ENCODE data around the gene GORASP1.

The GORASP1 gene

DNA sequence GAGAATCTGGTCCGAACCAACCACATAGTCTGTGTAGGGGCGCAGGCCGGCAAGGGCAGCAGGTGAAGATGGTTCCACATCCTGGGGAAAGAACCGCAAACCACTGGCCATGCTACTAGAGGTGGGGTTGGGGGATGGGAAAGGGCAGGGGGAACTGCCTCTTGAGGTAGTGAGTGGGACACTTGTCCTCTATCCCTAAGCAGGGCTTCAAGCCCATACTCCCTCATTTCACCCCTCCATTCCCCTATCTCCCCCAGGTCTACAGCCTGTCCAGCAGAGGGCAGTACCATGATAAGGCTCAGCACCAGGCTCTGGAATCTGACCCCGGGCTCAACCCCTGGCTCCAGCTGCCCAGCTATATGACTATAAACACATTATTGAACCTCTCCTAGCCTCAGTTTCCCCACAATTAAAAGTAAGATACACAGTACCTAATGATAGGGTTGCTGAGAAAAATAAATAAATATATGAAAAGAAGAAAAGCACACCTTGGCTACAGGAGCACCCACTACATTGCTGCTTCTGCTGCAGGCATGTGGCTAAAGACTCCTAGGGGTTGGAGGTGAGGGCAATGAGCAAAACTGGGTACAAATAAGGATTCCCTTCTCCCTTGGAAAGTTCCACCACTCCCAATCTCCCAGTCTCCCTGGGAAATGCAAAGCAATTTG, 6.3 kb downstream of the GORASP1 start:
- peak; percentile 38 for DNase-seq

DNA sequence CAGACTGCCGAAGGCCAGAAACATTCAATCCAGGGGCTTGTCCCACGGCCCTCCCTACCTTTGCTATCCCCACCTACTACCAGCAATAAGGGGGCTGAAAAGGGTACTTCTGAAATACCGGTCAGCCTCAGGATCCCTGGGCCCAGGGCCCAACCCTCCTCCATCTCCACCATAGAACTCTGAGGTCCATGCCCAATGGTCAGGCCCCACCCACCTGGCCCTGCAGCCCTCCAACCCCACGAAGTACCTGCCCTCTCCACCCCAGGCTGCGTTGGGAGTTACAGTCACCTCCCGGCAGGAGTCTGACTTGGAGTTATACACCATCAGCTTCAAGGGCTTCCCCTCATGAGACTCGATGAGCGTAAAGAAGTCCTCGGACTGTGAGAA, 6.9 kb downstream of the GORASP1 start:
- DNase-seq: no peak

DNA sequence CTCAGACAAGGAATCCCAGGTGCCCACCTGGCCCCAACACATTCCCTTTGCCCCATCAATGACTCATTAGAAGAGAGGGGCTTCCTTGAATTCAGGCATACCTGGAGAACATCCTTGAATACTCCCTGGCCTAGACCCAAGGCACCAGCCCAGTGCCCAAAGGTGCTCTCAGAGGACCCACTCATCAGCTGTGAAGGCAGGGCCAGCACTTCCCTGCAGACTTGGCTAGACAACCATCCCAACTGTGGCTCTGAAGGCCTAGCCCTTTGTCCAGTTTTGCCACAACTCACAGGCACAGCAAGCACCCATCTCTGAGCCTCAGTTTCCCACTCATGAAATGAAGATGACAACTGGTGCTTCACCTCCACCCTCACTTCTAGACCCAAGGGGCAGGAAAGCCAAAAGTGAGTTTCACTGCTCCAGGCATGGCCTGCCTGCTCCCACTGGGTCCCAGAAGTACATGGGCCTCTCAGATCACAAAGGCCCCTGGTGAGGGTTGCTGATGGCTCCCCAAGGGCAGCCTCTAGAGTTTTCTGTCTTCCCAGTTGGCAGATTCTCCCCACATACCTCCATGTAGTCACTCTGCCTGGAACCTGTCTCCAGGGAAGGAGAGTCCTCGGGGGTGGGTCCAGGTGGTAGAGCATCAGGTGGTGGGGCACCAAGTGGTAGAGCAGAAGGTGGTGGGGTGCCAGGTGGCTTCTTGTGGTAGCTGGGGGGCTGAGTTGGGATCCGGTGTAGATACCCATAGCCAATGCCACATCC, 7.5 kb downstream of the GORASP1 start:
- no peak for DNase-seq

DNA sequence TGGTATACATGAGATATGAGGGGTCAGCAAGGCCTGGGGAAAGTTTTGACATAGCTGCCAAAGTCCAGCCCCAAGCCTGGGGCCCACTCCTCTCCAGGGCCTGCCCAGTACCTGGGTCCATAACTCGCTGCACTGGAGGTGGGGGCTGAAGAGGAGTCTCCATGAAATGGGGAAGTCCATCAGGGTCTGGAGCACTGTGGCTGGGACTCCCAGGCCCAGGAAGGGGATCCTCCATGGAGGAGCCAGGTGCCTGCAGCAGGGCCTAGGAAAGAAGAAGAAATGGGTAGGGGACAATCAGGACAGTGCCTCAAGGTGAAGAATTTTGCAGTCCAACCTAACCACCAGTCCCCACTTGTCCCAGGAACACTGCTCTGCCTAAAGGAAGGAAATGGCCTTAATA, 8.2 kb downstream of the GORASP1 start:
- DNase-seq: no peak

DNA sequence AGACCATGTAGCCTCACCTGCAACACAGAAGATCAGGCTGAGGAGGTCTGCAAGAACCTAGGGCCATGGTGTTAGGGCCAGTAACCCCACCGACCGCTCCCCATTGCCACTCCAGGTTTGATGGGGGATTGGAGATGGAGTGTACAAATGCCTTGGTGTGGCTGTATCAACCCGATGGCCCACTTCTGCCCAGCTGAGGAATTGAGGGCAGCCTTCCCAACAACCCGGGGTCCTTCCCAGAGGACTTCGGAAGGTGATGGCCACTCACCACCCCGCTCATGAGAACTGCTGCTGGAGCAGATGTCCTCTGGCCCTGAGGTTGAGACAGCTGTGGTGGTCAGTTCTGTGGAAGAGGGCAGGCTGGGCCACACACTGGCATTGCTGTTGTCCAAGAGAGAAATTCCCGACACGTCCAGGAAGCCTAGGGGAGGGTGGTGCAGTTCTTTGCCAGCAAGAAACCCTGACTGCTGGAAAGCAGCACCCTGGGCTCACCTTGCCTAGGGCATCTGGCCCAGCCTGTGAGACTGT, 8.9 kb downstream of the GORASP1 start:
- no peak for DNase-seq

DNA sequence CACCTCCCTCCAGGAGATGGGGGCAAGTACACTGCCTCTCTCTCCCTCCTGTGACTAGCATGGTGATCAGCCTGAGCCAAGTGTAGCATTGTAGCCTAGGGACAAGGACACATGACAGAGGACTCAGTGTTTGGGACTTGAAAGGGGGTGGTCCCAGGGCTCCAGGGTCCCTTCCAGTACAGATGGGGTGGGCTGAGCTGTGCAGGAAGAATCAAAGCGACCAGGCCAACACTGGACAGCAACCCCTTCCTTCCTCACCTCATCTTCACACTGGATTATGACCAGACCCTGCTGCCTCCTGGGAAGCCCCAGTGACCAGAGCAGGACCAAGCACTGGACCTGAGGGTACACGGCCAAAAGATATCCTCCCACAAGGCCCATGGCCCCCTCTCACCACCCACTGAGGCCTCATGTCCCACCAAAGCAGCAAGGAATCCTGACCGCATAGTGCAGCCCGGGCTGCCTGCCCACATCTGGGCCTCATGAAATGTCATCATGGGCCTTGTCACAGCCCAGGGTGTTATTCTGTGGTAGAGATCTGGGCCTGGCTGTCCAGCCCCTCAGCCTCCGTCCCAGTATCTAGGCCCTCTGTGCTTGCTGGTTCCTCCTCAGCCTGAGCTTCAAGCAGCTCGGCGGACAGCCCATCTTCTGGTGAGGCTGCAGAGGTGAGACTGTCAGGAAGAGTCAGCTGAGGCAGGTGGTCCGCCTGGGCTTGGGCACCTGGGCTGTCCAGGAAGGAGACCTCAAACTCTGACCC, 9.5 kb downstream of the GORASP1 start:
- DNase-seq: no peak

DNA sequence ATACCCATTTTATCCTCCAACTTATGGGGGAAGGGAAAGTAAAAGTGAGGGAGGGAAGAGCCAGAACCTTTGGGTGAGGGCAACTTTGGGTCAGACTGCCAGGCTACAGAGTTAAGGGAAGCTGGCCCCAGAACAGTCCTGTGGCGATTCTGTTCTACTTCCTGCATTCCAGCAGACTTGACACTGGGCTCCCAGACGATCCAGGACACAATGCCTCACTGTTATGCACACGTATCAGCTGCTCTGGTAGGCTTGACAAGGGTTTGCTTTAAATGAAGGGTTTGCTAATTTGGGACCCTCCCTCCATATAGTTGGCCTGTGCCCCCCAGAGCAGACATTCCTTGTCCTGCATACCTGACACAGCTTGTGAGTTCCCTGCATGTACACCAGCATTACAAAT, 10.7 kb downstream of the GORASP1 start:
- no peak for DNase-seq

DNA sequence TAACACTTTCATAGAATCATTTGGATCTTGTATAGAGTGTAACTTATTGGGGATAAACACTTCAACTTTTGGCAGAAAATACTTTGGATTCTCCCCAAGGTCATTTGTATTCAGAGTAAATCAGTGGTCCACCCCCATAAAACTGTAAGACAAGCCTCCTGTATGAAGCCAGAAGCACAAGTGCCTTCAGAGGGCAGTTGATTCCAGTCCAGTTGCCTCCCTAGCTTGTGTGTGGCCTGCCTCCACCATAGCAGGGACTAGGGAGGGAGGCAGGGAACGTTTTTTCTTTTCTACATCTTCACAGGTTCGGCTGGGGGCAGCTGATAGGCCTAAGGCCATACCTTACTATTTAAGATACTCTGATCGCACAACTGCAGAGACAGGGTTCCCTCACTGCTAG, 11.6 kb downstream of the GORASP1 start:
- no peak for DNase-seq

DNA sequence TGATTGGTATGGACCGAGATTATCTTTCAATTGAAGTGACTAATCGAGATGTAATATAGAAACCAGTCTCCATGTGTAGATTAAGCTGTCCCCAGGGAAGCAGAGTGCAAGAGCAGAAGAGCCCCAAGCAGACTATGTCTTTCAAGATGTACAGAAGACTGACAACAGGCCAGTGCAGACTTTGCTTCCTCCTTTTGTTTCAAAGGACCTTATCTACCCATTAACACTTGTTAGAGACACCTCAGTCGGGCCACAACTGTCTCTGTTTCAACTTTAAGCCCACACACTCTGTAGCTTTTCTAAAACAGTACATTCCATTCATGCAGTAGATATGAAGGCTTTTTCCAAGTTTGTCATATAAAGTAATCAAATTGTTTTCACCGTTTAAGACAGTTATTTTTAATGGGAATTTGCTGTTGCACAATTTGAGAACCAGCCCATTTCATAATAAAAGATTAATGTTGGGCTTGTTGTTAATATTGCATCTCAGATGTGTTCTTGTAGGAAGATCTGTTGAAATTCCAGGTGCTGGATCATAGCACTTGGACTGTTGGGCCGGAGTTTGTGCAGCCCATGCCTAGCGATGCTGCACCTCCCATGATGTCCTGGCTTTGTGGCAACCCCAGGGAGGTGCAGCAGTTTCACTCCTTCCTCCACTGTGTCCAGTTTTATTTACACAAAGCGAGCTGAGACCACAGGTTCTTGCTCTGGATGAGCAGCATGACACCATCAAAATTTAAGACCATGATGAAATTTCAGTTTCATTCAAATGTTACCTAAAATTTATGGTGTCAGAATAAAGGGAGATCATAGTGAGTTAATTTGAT, 12.4 kb downstream of the GORASP1 start:
- no peak for DNase-seq

DNA sequence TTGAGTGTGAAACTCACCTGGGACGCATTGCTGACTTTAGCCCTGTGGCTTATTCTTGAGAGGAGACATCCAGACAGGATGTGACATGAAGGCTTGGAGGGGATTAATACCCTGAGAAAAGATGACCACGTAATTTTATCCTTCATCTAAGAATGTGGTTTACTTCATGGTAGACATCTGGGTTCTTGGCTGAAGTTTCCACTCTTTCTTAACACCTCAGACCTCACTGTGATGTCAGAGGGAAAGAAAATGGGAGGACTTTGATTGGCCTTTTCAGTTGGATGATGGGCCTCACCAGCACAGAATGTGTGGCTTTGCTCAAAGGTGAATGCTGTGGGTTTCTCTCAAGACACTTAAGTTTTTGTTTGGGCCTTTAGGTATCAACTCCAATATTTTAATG, 16.5 kb downstream of the GORASP1 start:
- no peak for DNase-seq

DNA sequence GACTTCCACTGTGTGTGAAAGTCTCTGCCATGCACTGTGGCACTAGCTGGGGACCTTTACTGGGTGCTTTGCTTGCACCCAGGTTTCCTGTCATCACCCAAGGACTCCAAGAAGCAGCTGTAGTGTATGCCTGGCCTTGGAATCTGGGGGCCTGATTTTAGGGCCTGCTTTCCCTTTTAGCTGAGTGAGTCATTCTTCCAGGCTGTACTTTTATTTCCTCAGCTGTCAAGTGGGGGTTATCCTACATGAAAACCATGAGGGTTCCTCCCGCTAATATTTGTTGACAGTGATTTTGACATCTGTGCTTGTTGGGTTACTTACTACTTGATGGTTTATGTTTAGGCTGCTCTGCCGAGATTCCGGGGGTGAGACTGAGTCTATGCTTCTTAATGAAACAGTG, 18.5 kb downstream of the GORASP1 start:
- DNase-seq: no peak

DNA sequence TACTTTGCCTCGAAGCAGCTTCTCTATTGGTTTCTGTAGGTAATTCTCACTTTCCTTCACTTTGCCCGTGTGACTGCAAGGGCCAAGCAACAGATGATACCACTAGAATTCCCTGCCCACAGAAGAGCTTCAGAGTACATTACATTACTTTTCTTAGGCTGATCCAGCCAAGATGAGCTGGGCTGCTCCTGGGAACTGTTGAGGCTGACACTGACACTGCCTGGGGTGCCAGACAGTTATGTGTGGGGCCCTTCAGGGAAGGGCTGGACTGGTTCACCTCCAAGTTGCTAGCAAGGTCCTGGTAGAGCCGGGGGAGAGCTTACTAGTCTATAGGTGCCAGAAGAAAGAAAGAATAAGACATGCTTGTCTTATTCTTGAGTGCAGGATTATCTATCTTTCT, 19.0 kb downstream of the GORASP1 start:
- DNase-seq: no peak

DNA sequence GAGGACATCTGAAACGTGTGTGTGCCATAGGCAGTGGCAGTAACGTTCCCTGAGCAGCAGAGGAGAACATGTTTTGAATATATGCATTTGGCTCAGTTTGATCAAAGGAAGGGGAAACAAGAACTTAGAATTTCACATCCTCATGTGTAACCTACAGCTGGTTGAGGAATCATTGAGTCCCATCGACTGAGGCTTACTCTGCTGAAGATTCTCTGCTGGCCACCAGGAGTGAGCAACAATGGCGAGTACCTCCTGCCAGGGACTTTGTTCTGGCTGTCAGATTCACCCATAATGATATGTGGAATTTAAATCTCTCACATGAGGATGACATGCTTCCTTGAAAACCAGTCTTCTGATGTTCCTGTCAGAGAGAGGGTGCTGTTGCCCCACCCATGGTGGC, 21.3 kb downstream of the GORASP1 start:
- no peak for DNase-seq

DNA sequence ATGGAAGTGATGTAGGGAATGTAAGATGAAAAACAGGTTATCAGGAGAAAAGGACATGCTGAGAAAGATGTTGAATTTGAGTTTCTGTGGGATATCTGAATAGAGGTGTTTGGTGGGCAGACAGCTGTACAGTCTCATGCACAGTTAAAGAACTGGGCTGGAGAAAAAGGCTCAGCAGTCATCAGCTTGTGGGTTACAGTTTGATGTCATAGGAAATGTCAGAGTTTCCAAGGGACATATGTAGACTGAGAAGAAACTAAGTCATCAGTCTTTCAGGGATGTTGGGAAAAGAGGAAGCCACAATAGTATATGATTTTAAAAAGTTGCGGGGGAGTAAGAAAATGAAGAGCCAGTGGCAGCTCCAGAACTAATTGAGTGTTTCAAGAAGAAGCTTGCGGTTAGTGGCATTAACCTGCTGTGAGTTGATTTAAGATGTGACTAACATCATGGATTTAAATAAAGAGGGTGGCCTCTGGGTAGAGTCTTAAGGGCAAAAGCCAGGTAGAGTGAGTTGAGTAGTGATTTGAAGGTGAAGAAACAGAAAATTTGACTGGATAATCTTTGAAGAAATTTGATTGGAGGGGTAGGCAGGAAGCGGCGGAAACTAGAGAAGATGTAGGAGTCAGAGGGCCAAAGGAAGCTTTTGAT, 24.6 kb downstream of the GORASP1 start:
- DNase-seq: no peak

DNA sequence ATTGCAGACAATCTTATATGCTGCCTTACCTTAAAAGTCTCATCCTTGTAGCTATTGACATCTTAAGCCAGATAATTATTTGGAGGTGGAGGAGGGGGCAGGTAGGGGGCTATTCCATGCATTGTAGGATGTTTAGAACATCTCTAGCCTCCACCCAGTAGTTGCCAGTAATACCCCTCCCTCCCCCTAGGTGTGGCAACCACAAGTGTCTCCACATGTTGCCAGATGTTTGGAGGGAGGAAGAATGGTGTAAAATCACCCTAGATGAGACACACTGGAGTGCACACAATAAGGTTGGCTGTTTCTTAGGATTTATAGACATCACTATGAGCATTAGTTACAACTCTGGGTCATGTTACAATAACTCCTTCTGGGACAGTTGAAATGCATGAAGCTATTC, 27.4 kb downstream of the GORASP1 start:
- DNase-seq: no peak

DNA sequence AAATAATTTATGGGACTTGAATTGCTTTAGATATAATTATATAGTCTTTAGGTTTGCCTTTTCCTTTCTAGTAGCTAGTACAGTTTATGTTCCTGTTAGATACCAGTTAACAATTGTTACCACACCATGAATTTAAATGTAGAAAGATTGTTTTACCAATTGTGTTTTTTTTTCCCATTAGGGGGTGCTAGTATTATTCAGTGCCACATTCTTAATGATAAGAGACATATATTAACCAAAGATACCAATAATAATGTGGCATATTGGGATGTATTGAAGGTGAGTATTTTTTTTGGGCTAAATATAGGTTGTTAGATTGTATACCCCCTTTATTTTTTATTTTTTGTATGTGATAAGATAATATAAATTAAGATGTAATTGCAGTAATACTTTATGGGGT, 27.9 kb downstream of the GORASP1 start:
- DNase-seq: no peak

DNA sequence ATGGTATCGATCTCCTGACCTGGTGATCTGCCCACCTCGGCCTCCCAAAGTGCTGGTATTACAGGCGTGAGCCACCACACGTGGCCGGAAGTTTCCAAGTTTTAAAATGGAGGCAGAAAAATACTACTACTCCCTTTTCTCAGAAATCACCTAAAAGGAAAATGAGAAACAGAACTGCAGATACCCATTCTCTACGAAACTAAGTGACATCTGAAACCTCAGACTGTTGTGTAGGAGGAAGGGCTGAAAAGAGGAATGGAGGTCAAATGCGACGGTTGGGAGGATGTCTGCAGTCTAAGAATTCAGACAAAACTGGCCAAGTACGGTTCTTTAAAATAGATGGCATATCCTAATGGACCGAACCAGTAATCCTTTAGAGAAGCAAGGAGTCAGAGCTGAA, 31.5 kb downstream of the GORASP1 start:
- no peak for DNase-seq

DNA sequence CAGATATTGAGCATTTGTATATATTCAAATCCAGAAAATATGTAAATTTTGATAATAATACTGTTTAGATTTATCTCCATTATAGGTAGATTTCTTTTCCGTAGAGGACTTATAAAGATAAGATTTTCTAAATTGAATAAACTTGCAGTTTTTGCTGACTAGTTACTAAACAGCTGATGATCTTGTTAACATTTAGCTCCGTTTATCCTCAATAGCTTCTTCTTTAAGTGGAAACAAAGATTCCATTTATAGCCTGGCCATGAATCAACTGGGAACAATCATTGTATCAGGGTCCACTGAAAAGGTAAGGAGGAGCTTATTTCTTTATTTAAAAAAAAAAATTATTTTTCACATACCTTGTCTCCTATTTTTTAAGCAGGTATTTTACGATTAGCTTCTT, 38.9 kb downstream of the GORASP1 start:
- no peak for DNase-seq

DNA sequence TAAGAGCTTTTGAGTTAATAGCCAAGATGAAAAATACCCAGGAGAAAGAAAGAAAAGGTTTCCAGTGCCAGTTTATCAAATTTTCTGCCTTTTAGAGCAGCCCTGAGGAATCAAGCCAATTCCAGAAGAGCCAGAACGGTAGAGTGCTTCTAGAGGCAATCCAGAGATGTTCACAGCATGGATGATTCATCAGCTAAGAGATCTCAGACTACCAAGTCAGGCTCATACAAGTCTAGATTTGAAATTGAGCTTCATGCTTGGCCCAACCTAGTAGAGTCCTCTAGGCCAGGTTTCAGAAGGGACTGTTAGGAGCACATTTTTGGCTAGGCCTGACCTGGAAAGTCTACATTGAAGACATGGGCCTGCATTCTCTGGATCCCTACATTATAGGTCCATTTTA, 40.1 kb downstream of the GORASP1 start:
- DNase-seq: no peak

DNA sequence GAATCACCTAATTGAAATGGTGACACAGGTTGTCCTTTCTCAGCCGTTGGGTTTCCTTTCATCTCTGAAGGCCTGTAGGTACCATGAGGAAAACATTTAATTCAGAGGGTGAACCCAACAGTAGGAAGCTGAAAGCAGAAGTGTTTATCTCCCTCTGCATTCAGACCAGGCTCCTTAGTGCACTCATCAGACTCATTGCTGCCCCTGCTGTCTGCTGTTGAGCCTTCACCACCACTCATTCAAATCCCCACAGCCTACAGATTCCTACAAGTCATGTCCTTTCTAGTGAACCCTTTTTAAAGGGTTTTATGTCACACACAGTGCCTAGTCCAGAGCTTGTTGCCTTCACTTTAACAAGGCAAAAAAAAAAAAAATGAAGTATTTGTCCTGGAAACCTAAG, 42.2 kb downstream of the GORASP1 start:
- DNase-seq: peak; percentile 6

DNA sequence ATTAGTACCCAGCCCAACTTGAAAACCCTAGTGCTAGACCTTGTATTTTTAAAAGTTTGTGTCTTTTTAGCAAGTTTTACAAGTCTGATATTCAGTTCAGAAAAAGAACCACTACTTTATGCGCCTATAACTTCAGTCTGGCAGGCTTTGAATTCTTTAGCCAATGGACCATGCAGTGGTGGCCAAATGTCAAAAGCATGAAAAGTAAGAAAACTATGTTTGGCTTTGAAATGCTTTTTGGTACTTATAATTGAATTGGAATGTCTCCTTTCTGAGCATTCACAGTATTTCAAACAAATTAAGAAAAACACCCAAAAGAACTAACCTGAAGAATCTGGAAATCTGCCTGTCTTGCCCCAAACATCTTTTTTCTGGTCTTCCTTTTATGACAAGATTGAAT, 42.8 kb downstream of the GORASP1 start:
- no peak for DNase-seq

DNA sequence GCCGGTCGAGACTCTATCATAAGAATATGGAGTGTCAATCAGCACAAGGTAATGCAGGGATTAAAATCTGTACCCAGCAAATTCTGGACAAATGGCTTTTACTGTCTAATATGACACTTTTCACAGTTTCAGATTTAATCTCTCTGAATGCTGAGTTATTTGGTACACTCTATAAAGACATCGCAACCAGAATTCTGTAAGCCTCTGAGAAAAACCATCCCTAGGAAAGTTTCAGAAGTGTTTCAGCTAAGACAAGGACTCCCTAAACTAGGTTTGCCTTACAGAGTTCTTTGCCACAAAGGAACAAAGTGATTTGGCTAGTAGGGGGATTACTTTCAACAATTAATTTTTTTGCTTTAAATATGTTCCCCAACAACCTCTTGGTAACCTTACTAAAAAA, 44.3 kb downstream of the GORASP1 start:
- no peak for DNase-seq

DNA sequence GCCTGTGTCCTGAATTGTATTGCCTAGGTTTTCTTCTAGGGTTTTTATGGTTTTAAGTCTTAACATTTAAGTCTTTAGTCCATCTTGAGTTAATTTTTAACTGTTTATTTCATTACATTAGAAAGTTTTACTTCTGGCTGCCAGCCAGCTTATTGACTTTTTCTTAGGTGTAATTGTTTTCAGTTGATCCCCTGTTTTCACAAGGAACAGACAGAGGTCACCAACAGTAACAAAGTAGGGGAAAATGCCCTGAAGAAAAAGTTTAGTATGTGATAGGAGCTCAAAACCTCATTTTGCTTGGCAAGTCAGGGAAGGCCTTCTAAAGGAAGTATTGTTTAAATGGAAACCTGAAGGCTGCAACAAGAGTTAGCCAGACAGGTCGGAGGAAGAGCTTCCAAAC, 45.2 kb downstream of the GORASP1 start:
- no peak for DNase-seq

All from stimulated activated CD4-positive, alpha-beta T cell treated with anti-CD3 and anti-CD28 coated beads, Interleukin-4, amount 100 ng/mL, for 1 hour (primary cell).